ENCODE results near the gene DSTYK.

The DSTYK gene

GRCh38 chr1:205211169-205211838, at the start of gene DSTYK:
TSS of gene DSTYK (minus strand) at chr1:205211702. CDS start at chr1:205211535, 167 bp downstream.
- peak; percentile 97 for DNase-seq

- no peak for DNase-seq
Observed at GRCh38 chr1:205259998-205260397, 48.5 kb upstream of the DSTYK start.

- peak; percentile 65 for DNase-seq
Observed at GRCh38 chr1:205259324-205259832, 47.9 kb upstream of the DSTYK start.

GRCh38 chr1:205258719-205259118, 47.2 kb upstream of the DSTYK start:
- DNase-seq, result no peak

- no peak for DNase-seq
Observed at GRCh38 chr1:205258261-205258691, 46.8 kb upstream of the DSTYK start.

GRCh38 chr1:205257735-205258134, 46.2 kb upstream of the DSTYK start:
- no peak for DNase-seq

GRCh38 chr1:205256951-205257625, 45.6 kb upstream of the DSTYK start:
- DNase-seq, result no peak

GRCh38 chr1:205255941-205256780, 44.7 kb upstream of the DSTYK start:
- peak; percentile 97 for DNase-seq

- DNase-seq, result no peak
Observed at GRCh38 chr1:205251576-205251975, 40.1 kb upstream of the DSTYK start.

- no peak for DNase-seq
Observed at GRCh38 chr1:205250699-205251098, 39.2 kb upstream of the DSTYK start.

GRCh38 chr1:205249651-205250050, 38.1 kb upstream of the DSTYK start:
- DNase-seq, result no peak

- DNase-seq, result peak; percentile 70
Observed at GRCh38 chr1:205248793-205249601, 37.5 kb upstream of the DSTYK start.

- peak; percentile 68 for DNase-seq
Observed at GRCh38 chr1:205247130-205247921, 35.8 kb upstream of the DSTYK start.

- no peak for DNase-seq
Observed at GRCh38 chr1:205246351-205247119, 35.0 kb upstream of the DSTYK start.

GRCh38 chr1:205245096-205245495, 33.6 kb upstream of the DSTYK start:
- DNase-seq, result peak; percentile 59

GRCh38 chr1:205244384-205244783, 32.9 kb upstream of the DSTYK start:
- peak; percentile 89 for DNase-seq

- no peak for DNase-seq
Observed at GRCh38 chr1:205243350-205244191, 32.1 kb upstream of the DSTYK start.

GRCh38 chr1:205241366-205242030, 30.0 kb upstream of the DSTYK start:
- no peak for DNase-seq

GRCh38 chr1:205240569-205240968, 29.1 kb upstream of the DSTYK start:
- DNase-seq, result no peak

Measured in eye (tissue), 1 donor.